A673 (cell line): ENCODE measurements around the gene CACNA2D2. TPM values are rescaled to one million over a fixed set of nuclear protein-coding genes. Genes with fewer than 3 reads are reported as not detected.

Experiments
- BruUV-seq: library from RNA; stranded (reverse); fragments of 400-500 nt; replicated peaks from 2 replicates; lab custom pipeline; 2021; lab: Mats Ljungman, UMichigan
- CTCF ChIA-PET: fragments of 300-600 bp; sonication (Branson Sonifier 250); formaldehyde crosslinking; loops from one replicate; lab custom pipeline; 2022; ENCODE audit warnings: antibody characterized with exemption; lab: Charles Lee
- POLR2A ChIA-PET: fragments of 300-600 bp; sonication (Branson Sonifier 250); formaldehyde crosslinking; loops from one replicate; lab custom pipeline; 2022; ENCODE audit warnings: antibody characterized with exemption; ENCODE audit not compliant: low non-redundant PET; lab: Charles Lee
- DNase-seq: peaks from one replicate; pipeline ENCODE4 v3.0.0-alpha.2; 2015; ENCODE audit warnings: low spot score
- H3K27ac ChIP-seq: fragments of 200-600 bp; sonication (generic); 2 replicates; pipeline ENCODE4 v1.5.1; 2016; ENCODE audit warnings: mixed run types, low read depth, mild to moderate bottlenecking, mixed read lengths, antibody characterized with exemption, low read length; ENCODE audit not compliant: poor library complexity, severe bottlenecking
- H3K27me3 ChIP-seq: fragments of 200-600 bp; sonication (generic); replicated peaks from 2 replicates; pipeline ENCODE4 v1.6.1; 2017; ENCODE audit warnings: mixed run types, low read depth, mild to moderate bottlenecking, mixed read lengths, antibody characterized with exemption, low read length; ENCODE audit not compliant: insufficient read depth, poor library complexity
- H3K36me3 ChIP-seq: fragments of 200-600 bp; sonication (generic); 2 replicates; pipeline ENCODE4 v1.6.1; 2016; ENCODE audit warnings: mixed run types, mild to moderate bottlenecking, mixed read lengths, antibody characterized with exemption, low read length; ENCODE audit not compliant: insufficient read depth, poor library complexity, severe bottlenecking
- H3K4me1 ChIP-seq: fragments of 200-600 bp; sonication (generic); 2 replicates; pipeline ENCODE4 v1.6.1; 2017; ENCODE audit warnings: mixed run types, mild to moderate bottlenecking, mixed read lengths, antibody characterized with exemption, low read length; ENCODE audit not compliant: insufficient read depth, poor library complexity, severe bottlenecking
- H3K4me3 ChIP-seq: fragments of 200-600 bp; sonication (generic); 2 replicates; pipeline ENCODE4 v1.5.1; 2016; ENCODE audit warnings: low read depth, mixed run types, mild to moderate bottlenecking, mixed read lengths, low read length; ENCODE audit not compliant: poor library complexity, severe bottlenecking
- H3K9me3 ChIP-seq: fragments of 200-600 bp; sonication (generic); 2 replicates; pipeline ENCODE4 v1.6.1; 2016; ENCODE audit warnings: mixed run types, low read depth, mild to moderate bottlenecking, mixed read lengths, antibody characterized with exemption, low read length; ENCODE audit not compliant: poor library complexity, severe bottlenecking
- EZH2 ChIP-seq: fragments of 200-600 bp; sonication (generic); IDR thresholded peaks from 2 replicates; pipeline ENCODE4 v1.6.1; 2017; ENCODE audit warnings: borderline replicate concordance, low read depth, mild to moderate bottlenecking, mixed read lengths, antibody characterized with exemption, low read length; ENCODE audit not compliant: poor library complexity, severe bottlenecking
- intact Hi-C: fragments of 100-400 bp; cut with micrococcal nuclease; formaldehyde crosslinking; loops from one replicate; pipeline ENCODE4 v1.10.0; 2022; ENCODE audit not compliant: unreplicated experiment
- total RNA-seq: library from RNA; stranded (reverse); gene quantifications from 2 replicates; pipeline ENCODE4 v1.2.3, GENCODE V29; 2021
- TF ChIP-seq, protein P1 (sequence below): fragments of 300-800, 200-600 bp; sonication (generic); conservative IDR thresholded peaks from 2 replicates; pipeline ENCODE4 v1.5.1; 2017; ENCODE audit warnings: low read depth, mild to moderate bottlenecking, antibody characterized with exemption, low read length, moderate library complexity, mixed read lengths

CACNA2D2 gene
- total RNA-seq, 1 experiment from 2014 or later, result 0.17 TPM

- POLR2A ChIA-PET, result no interaction called here
- Histone ChIP-seq H3K4me3 (no peak overlapping the region), H3K27ac (no peak overlapping the region), H3K9me3 (no peaks in the 10 kb centered on the region), H3K27me3 (no peaks in the 10 kb centered on the region), H3K36me3 (no peaks in the 10 kb centered on the region), H3K4me1 (peaks cover under 1% of the 10 kb centered on the region)
- TF ChIP-seq EZH2, result no peak
- TF ChIP-seq, protein P1, sequence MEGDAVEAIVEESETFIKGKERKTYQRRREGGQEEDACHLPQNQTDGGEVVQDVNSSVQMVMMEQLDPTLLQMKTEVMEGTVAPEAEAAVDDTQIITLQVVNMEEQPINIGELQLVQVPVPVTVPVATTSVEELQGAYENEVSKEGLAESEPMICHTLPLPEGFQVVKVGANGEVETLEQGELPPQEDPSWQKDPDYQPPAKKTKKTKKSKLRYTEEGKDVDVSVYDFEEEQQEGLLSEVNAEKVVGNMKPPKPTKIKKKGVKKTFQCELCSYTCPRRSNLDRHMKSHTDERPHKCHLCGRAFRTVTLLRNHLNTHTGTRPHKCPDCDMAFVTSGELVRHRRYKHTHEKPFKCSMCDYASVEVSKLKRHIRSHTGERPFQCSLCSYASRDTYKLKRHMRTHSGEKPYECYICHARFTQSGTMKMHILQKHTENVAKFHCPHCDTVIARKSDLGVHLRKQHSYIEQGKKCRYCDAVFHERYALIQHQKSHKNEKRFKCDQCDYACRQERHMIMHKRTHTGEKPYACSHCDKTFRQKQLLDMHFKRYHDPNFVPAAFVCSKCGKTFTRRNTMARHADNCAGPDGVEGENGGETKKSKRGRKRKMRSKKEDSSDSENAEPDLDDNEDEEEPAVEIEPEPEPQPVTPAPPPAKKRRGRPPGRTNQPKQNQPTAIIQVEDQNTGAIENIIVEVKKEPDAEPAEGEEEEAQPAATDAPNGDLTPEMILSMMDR, result no peak
- CTCF ChIA-PET, result no interaction called here
- no peak for DNase-seq
- intact Hi-C loops, result no loop called here
- no TSS peak for BruUV-seq
These were observed 186.7 kb downstream of the CACNA2D2 start for GRCh38 chr3:50316657-50317242.

GRCh38 chr3:50314816-50315215 is 188.6 kb downstream of the CACNA2D2 start:
- H3K4me3 ChIP-seq, result no peak overlapping the region
- H3K36me3 ChIP-seq, result no peaks in the 10 kb centered on the region
- TF ChIP-seq, protein P1, result no peak
- no peak for TF ChIP-seq EZH2
- H3K9me3 ChIP-seq, result no peaks in the 10 kb centered on the region
- no peaks in the 10 kb centered on the region for H3K4me1 ChIP-seq
- POLR2A ChIA-PET, result no interaction called here
- DNase-seq, result no peak
- intact Hi-C loops, result no loop called here
- no peaks in the 10 kb centered on the region for H3K27me3 ChIP-seq
- no TSS peak for BruUV-seq
- CTCF ChIA-PET, result no interaction called here
- no peak overlapping the region for H3K27ac ChIP-seq

GRCh38 chr3:50314342-50314741 is 189.1 kb downstream of the CACNA2D2 start:
- H3K27ac ChIP-seq, result no peak overlapping the region
- H3K4me1 ChIP-seq, result no peaks in the 10 kb centered on the region
- ChIA-PET CTCF (no interaction called here), POLR2A (no interaction called here)
- TF ChIP-seq, protein P1, result no peak
- H3K36me3 ChIP-seq, result no peaks in the 10 kb centered on the region
- H3K9me3 ChIP-seq, result no peaks in the 10 kb centered on the region
- intact Hi-C loops, result no loop called here
- no peak overlapping the region for H3K4me3 ChIP-seq
- no peak for DNase-seq
- H3K27me3 ChIP-seq, result no peaks in the 10 kb centered on the region
- no TSS peak for BruUV-seq

Other genes with a start within 250 kb of the CACNA2D2 start
- gene SEMA3B, start 234.5 kb downstream of the CACNA2D2 start, total RNA-seq, result 0.43 and 2.0 TPM in 2 replicates
- gene LSMEM2, start 224.5 kb downstream of the CACNA2D2 start, total RNA-seq, result not detected in 2 replicates
- 62.2 and 77.4 TPM in 2 replicates for gene IFRD2, start 211.2 kb downstream of the CACNA2D2 start, total RNA-seq
- 3.0 and 3.7 TPM in 2 replicates for gene HYAL3, start 204.2 kb downstream of the CACNA2D2 start, total RNA-seq
- 5.3 and 7.0 TPM in 2 replicates for gene NAA80, start 204.2 kb downstream of the CACNA2D2 start, total RNA-seq
- gene HYAL1, start 200.1 kb downstream of the CACNA2D2 start, total RNA-seq, result 0.37 TPM in 1 of 2 replicates, not detected in the other
- 17.7 and 18.1 TPM in 2 replicates for gene HYAL2, start 180.9 kb downstream of the CACNA2D2 start, total RNA-seq
- gene TUSC2, start 175.4 kb downstream of the CACNA2D2 start, total RNA-seq, result 14.6 and 15.2 TPM in 2 replicates
- 10.2 and 14.4 TPM in 2 replicates for gene RASSF1, start 162.8 kb downstream of the CACNA2D2 start, total RNA-seq
- 0.67 and 1.0 TPM in 2 replicates for gene ZMYND10, start 157.9 kb downstream of the CACNA2D2 start, total RNA-seq
- gene NPRL2, start 152.9 kb downstream of the CACNA2D2 start, total RNA-seq, result 15.2 and 16.0 TPM in 2 replicates
- 7.9 and 8.2 TPM in 2 replicates for gene CYB561D2, start 152.8 kb downstream of the CACNA2D2 start, total RNA-seq
- gene TMEM115, start 144.1 kb downstream of the CACNA2D2 start, total RNA-seq, result 17.3 and 19.4 TPM in 2 replicates
- gene C3orf18, start 64.1 kb upstream of the CACNA2D2 start, total RNA-seq, result 1.5 and 4.9 TPM in 2 replicates
- 5.7 and 7.9 TPM in 2 replicates for gene HEMK1, start 65.9 kb upstream of the CACNA2D2 start, total RNA-seq
- gene CISH, start 108.1 kb upstream of the CACNA2D2 start, total RNA-seq, result 0.86 and 1.6 TPM in 2 replicates
- gene MAPKAPK3, start 113.5 kb upstream of the CACNA2D2 start, total RNA-seq, result 15.8 and 17.3 TPM in 2 replicates
- 0.47 and 0.59 TPM in 2 replicates for gene DOCK3, start 171.3 kb upstream of the CACNA2D2 start, total RNA-seq